Body of pancreas (tissue), 4 donors: ENCODE results near the gene ATAD5.

ENCODE experiments used
- CTCF ChIP-seq, 7 experiments: fragments of 450-650 bp in 4 of 7; fragments of 200-600 bp in 3 of 7; sonication (generic) in 3 of 7; IDR thresholded peaks; one replicate each; pipeline ENCODE4 v1.5.1; 2016 to 2019; ENCODE audit warnings: antibody characterized with exemption in 7 of 7
- POLR2A ChIP-seq, 3 donors: fragments of 450-650 bp; IDR thresholded peaks; one replicate each; pipeline ENCODE4 v1.6.1; 2016; ENCODE audit warnings: antibody characterized with exemption in 3 of 3, mild to moderate bottlenecking in 2 of 3

DNA sequence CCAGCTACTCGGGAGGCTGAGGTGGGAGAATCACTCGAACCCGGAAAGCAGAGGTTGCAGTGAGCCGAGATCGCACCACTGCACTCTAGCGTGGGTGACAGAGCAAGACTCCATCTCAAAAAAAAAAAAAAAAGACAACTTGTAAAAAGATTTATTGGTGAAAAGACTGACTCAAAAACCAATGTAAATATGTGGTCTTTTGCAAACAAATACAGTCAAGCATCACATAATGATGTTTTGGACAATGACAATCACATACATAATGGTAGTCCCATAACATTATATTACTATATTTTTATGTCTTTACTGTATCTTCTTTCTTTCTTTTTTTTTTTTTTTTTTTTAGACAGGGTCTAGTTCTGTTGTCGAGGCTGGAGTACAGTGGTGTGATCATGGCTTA is 15.6 kb upstream of the ATAD5 start:
- no peak for TF ChIP-seq CTCF (IDR thresholded peaks at IDR 0.05)
- TF ChIP-seq POLR2A (IDR thresholded peaks at IDR 0.05): no peak
